Caco-2 (cell line): ENCODE data around the gene ACAA2. TPM values are rescaled to one million over a fixed set of nuclear protein-coding genes. Genes with fewer than 3 reads are reported as not detected.

Experiments
- BruUV-seq: library from RNA; stranded (reverse); fragments of 400-500 nt; replicated peaks from 2 replicates; lab custom pipeline; 2021; lab: Mats Ljungman, UMichigan
- CTCF ChIA-PET: fragments of 300-600 bp; sonication (Branson Sonifier 250); formaldehyde crosslinking; loops from one replicate; lab custom pipeline; 2022; ENCODE audit warnings: antibody characterized with exemption; lab: Charles Lee
- POLR2A ChIA-PET: fragments of 300-600 bp; sonication (Branson Sonifier 250); formaldehyde crosslinking; loops from one replicate; lab custom pipeline; 2022; ENCODE audit warnings: antibody characterized with exemption; lab: Charles Lee
- DNase-seq, 2 experiments: peaks; one replicate each; pipeline versions ENCODE4 v3.0.0 to v3.0.0-alpha.2; 2020 to 2022
- H3K27me3 ChIP-seq: replicated peaks from 2 replicates; pipeline ENCODE4 v1.6.0; 2011; ENCODE audit warnings: low read length; ENCODE audit not compliant: control insufficient read depth, insufficient read depth
- H3K36me3 ChIP-seq: 2 replicates; pipeline ENCODE4 v1.5.1; 2011; ENCODE audit warnings: low read length; ENCODE audit not compliant: control insufficient read depth, insufficient read depth
- H3K4me1 ChIP-seq: fragments of 250-450 bp; sonication (Bioruptor Pico); 2 replicates; pipeline ENCODE4 v1.5.1; 2020; ENCODE audit warnings: mild to moderate bottlenecking
- H3K4me3 ChIP-seq: 2 replicates; pipeline ENCODE4 v1.5.1; 2011; ENCODE audit warnings: low read depth, mild to moderate bottlenecking, control low read depth, low read length
- H3K9me3 ChIP-seq: fragments of 250-450 bp; sonication (Bioruptor Pico); 2 replicates; pipeline ENCODE4 v1.5.1; 2020; ENCODE audit warnings: mild to moderate bottlenecking, moderate library complexity
- H3K27ac Mint-ChIP-seq: one replicate; pipeline ENCODE4 v1.8.0; 2022; ENCODE audit warnings: mixed read lengths; ENCODE audit not compliant: unreplicated experiment
- H3K27me3 Mint-ChIP-seq: one replicate; pipeline ENCODE4 v1.8.0; 2022; ENCODE audit warnings: mixed read lengths; ENCODE audit not compliant: insufficient read depth, unreplicated experiment
- H3K36me3 Mint-ChIP-seq: one replicate; pipeline ENCODE4 v1.8.0; 2022; ENCODE audit warnings: mild to moderate bottlenecking, mixed read lengths; ENCODE audit not compliant: insufficient read depth, unreplicated experiment
- H3K4me1 Mint-ChIP-seq: one replicate; pipeline ENCODE4 v1.8.0; 2022; ENCODE audit warnings: low read depth, mixed read lengths; ENCODE audit not compliant: unreplicated experiment
- H3K4me3 Mint-ChIP-seq: one replicate; pipeline ENCODE4 v1.8.0; 2022; ENCODE audit warnings: mild to moderate bottlenecking, moderate library complexity, mixed read lengths; ENCODE audit not compliant: unreplicated experiment
- H3K9me3 Mint-ChIP-seq: one replicate; pipeline ENCODE4 v1.8.0; 2022; ENCODE audit warnings: mixed read lengths; ENCODE audit not compliant: unreplicated experiment
- intact Hi-C: fragments of 100-400 bp; cut with micrococcal nuclease; formaldehyde crosslinking; loops from one replicate; pipeline ENCODE4 v1.10.0; 2022; ENCODE audit not compliant: unreplicated experiment
- total RNA-seq: library from RNA; stranded (reverse); gene quantifications from 2 replicates; pipeline ENCODE4 v1.2.3, GENCODE V29; 2022
- TF ChIP-seq, protein P1 (sequence below), 2 experiments: fragments of 200-600 bp in 1 of 2; IDR thresholded peaks; 1 replicate in 1 of 2; 2 replicates in 1 of 2; pipeline versions ENCODE4 v1.5.1 to v1.8.0; 2011 to 2022; ENCODE audit warnings: antibody characterized with exemption in 1 of 2, control low read depth in 1 of 2, inconsistent platforms in 1 of 2, low read depth in 1 of 2, low read length in 1 of 2, mild to moderate bottlenecking in 1 of 2, moderate library complexity in 1 of 2; ENCODE audit not compliant: insufficient read depth in 1 of 2, severe bottlenecking in 1 of 2, unreplicated experiment in 1 of 2

The ACAA2 gene
- total RNA-seq, 1 experiment from 2014 or later = 207 TPM

- no peaks in the 10 kb centered on the region for H3K4me1 ChIP-seq
- intact Hi-C loops = loop anchor here (2.0 to 10.0 kb wide), 4 partner anchors 73 to 257 kb away; no protein-coding TSS in a partner anchor
- H3K27me3 ChIP-seq = no peaks in the 10 kb centered on the region
- Mint-ChIP-seq H3K4me3 (no peak overlapping the region), H3K27ac (no peak overlapping the region), H3K9me3 (no peaks in the 10 kb centered on the region), H3K36me3 (no peaks in the 10 kb centered on the region), H3K27me3 (no peaks in the 10 kb centered on the region), H3K4me1 (peaks cover 9% of the 10 kb centered on the region)
- ChIA-PET POLR2A (no interaction called here), CTCF (interaction anchor here (0.7 to 1.4 kb wide), 5 partner anchors 35 to 256 kb away, joined by 3 read pairs; no protein-coding TSS in a partner anchor)
- BruUV-seq = no TSS peak
- H3K36me3 ChIP-seq = no peaks in the 10 kb centered on the region
- no peaks in the 10 kb centered on the region for H3K9me3 ChIP-seq
- no peak overlapping the region for H3K4me3 ChIP-seq
- TF ChIP-seq, protein P1, sequence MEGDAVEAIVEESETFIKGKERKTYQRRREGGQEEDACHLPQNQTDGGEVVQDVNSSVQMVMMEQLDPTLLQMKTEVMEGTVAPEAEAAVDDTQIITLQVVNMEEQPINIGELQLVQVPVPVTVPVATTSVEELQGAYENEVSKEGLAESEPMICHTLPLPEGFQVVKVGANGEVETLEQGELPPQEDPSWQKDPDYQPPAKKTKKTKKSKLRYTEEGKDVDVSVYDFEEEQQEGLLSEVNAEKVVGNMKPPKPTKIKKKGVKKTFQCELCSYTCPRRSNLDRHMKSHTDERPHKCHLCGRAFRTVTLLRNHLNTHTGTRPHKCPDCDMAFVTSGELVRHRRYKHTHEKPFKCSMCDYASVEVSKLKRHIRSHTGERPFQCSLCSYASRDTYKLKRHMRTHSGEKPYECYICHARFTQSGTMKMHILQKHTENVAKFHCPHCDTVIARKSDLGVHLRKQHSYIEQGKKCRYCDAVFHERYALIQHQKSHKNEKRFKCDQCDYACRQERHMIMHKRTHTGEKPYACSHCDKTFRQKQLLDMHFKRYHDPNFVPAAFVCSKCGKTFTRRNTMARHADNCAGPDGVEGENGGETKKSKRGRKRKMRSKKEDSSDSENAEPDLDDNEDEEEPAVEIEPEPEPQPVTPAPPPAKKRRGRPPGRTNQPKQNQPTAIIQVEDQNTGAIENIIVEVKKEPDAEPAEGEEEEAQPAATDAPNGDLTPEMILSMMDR (IDR thresholded peaks at IDR 0.05; ENCODE audit: insufficient read depth in 1 of 2, low read depth in 1 of 2, low read length in 1 of 2, severe bottlenecking in 1 of 2, unreplicated experiment in 1 of 2) = no peak
- DNase-seq = no peak
Measured at GRCh38 chr18:49767111-49768050, 46.0 kb downstream of the ACAA2 start.

DNA sequence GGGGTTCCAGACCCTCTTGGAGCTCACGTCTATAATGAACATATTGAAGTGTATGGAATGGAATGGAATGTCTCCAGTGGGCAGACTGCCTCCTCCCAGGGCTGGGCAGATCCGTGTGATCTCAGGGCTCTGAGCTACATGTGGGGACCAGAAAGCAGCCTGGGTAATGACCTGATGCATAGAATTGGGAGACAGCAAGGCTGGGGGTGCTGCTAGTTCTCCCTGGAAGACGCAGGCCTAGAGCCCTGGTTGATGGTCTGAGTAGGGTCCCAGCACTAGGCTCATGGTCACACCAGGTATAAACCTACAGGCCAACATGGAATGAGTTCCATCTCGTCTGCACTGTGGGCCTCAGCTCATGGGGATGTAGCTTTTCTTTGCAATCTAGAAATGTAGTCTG, 46.7 kb downstream of the ACAA2 start:
- H3K27me3 Mint-ChIP-seq = no peaks in the 10 kb centered on the region
- TF ChIP-seq, protein P1 (IDR thresholded peaks at IDR 0.05; ENCODE audit: insufficient read depth in 1 of 2, low read depth in 1 of 2, low read length in 1 of 2, severe bottlenecking in 1 of 2, unreplicated experiment in 1 of 2) = no peak
- H3K4me3 Mint-ChIP-seq = no peak overlapping the region
- no peaks in the 10 kb centered on the region for H3K27me3 ChIP-seq
- no peaks in the 10 kb centered on the region for H3K9me3 Mint-ChIP-seq
- no peaks in the 10 kb centered on the region for H3K4me1 ChIP-seq
- no peak overlapping the region for H3K27ac Mint-ChIP-seq
- CTCF ChIA-PET = interaction anchor here (0.8 to 1.4 kb wide), 3 partner anchors 35 to 206 kb away, joined by 3 read pairs; no protein-coding TSS in a partner anchor
- no peaks in the 10 kb centered on the region for H3K36me3 Mint-ChIP-seq
- H3K4me3 ChIP-seq = no peak overlapping the region
- H3K9me3 ChIP-seq = no peaks in the 10 kb centered on the region
- no peaks in the 10 kb centered on the region for H3K36me3 ChIP-seq
- intact Hi-C loops = loop anchor here (10.0 kb wide), 1 partner anchor 172 kb away; no protein-coding TSS in a partner anchor
- peaks cover 9% of the 10 kb centered on the region for H3K4me1 Mint-ChIP-seq
- DNase-seq = no peak
- BruUV-seq = no TSS peak
- POLR2A ChIA-PET = no interaction called here

DNA sequence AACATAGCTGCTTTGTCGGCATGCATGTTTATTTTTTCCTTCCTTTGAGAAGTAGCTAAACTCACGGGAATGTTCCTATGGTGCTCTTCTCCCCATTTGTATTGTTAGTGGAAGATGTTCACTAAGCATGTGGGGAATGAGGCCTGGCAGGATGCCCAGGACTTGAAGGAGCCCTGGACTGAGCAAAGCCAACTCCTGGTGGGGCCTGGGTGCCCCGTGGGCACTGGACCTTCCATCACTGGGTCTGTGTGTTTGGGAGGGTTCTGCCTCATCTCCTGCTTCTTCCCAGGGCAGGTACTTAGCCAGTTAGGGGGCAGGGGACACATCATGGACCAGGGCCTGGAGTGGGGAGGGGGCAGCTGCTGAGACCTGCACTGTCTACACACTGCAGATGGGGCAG, 49.3 kb downstream of the ACAA2 start:
- BruUV-seq = no TSS peak
- Mint-ChIP-seq H3K4me1 (peaks cover 2% of the 10 kb centered on the region), H3K4me3 (no peak overlapping the region), H3K36me3 (no peaks in the 10 kb centered on the region), H3K27ac (no peak overlapping the region), H3K9me3 (no peaks in the 10 kb centered on the region), H3K27me3 (no peaks in the 10 kb centered on the region)
- Histone ChIP-seq H3K9me3 (no peaks in the 10 kb centered on the region), H3K4me1 (no peaks in the 10 kb centered on the region), H3K36me3 (no peaks in the 10 kb centered on the region), H3K4me3 (no peak overlapping the region), H3K27me3 (no peaks in the 10 kb centered on the region)
- intact Hi-C loops = loop anchor here (2.0 to 10.0 kb wide), 2 partner anchors 33 to 169 kb away; no protein-coding TSS in a partner anchor
- ChIA-PET CTCF (interaction anchor here (0.8 kb wide), 1 partner anchor 38 kb away, joined by 3 read pairs; no protein-coding TSS in a partner anchor), POLR2A (no interaction called here)
- no peak for DNase-seq
- TF ChIP-seq, protein P1 (IDR thresholded peaks at IDR 0.05; ENCODE audit: insufficient read depth in 1 of 2, low read depth in 1 of 2, low read length in 1 of 2, severe bottlenecking in 1 of 2, unreplicated experiment in 1 of 2) = no peak
